Epithelial cell of esophagus (primary cell): ENCODE data around the gene AGBL5.

Experiments
- DNase-seq: peaks from one replicate; pipeline ENCODE4 v3.0.0; 2010; ENCODE audit warnings: low read depth
- H3K4me3 ChIP-seq: 2 replicates; pipeline ENCODE4 v1.5.1; 2011; ENCODE audit warnings: mild to moderate bottlenecking, low read length, control low read depth
- CTCF ChIP-seq: IDR thresholded peaks from 2 replicates; pipeline ENCODE4 v1.5.1; 2011; ENCODE audit warnings: low read depth, mild to moderate bottlenecking, low read length, control low read depth, inconsistent platforms; ENCODE audit not compliant: insufficient read depth; ENCODE audit errors: missing control alignments

The AGBL5 gene

GRCh38 chr2:27088634-27089033 is 37.2 kb downstream of the AGBL5 start:
- no peak for DNase-seq
- H3K4me3 ChIP-seq = no peak overlapping the region
- TF ChIP-seq CTCF = no peak

- DNase-seq = no peak
- TF ChIP-seq CTCF = no peak
- no peak overlapping the region for H3K4me3 ChIP-seq
Observed at GRCh38 chr2:27089111-27089954, 37.9 kb downstream of the AGBL5 start.

- H3K4me3 ChIP-seq = no peak overlapping the region
- TF ChIP-seq CTCF = no peak
- no peak for DNase-seq
Observed at GRCh38 chr2:27091746-27092695, 40.6 kb downstream of the AGBL5 start.

GRCh38 chr2:27092696-27093429 is 41.4 kb downstream of the AGBL5 start:
- DNase-seq = no peak
- TF ChIP-seq CTCF = no peak
- no peak overlapping the region for H3K4me3 ChIP-seq

- no peak for TF ChIP-seq CTCF
- DNase-seq = no peak
- no peak overlapping the region for H3K4me3 ChIP-seq
Observed at GRCh38 chr2:27093430-27094352, 42.2 kb downstream of the AGBL5 start.

- no peak for TF ChIP-seq CTCF
Observed at GRCh38 chr2:27094353-27094984, 43.0 kb downstream of the AGBL5 start.

More at GRCh38 chr2:27094353-27094984, 43.0 kb downstream of the AGBL5 start:
- H3K4me3 ChIP-seq = no peak overlapping the region
- DNase-seq = no peak
